Endothelial cell of umbilical vein (primary cell): ENCODE results near the gene DYRK1A.

Source experiments
- EZH2 ChIP-seq: IDR thresholded peaks from 2 replicates; pipeline ENCODE4 v1.6.1; 2012; ENCODE audit warnings: borderline replicate concordance, low read depth, mild to moderate bottlenecking, moderate library complexity, low read length, inconsistent platforms; ENCODE audit not compliant: severe bottlenecking
- FOS ChIP-seq: IDR thresholded peaks from 2 replicates; pipeline ENCODE4 v1.6.1; 2011; ENCODE audit warnings: mild to moderate bottlenecking, low read length, moderate library complexity, borderline replicate concordance; ENCODE audit not compliant: insufficient read depth
- MYC ChIP-seq: IDR thresholded peaks from one replicate; pipeline ENCODE4 v1.6.1; 2011; ENCODE audit warnings: mild to moderate bottlenecking, low read depth, low read length
- POLR2A ChIP-seq: IDR thresholded peaks from 2 replicates; pipeline ENCODE4 v1.6.1; 2012; ENCODE audit warnings: low read depth, mild to moderate bottlenecking, control low read depth, low read length
- POLR2AphosphoS5 ChIP-seq: IDR thresholded peaks from 2 replicates; pipeline ENCODE4 v1.6.1; 2012; ENCODE audit warnings: low read depth, mild to moderate bottlenecking, control low read depth, low read length, moderate library complexity; ENCODE audit not compliant: insufficient read depth
- TF ChIP-seq, protein P1 (sequence below), 2 donors: IDR thresholded peaks; 1 replicate in 1 of 2; 2 replicates in 1 of 2; pipeline ENCODE4 v1.5.1; 2011; ENCODE audit warnings: low read length in 2 of 2, mild to moderate bottlenecking in 2 of 2, moderate library complexity in 2 of 2, control low read depth in 1 of 2, inconsistent platforms in 1 of 2, low read depth in 1 of 2; ENCODE audit not compliant: insufficient read depth in 1 of 2; ENCODE audit errors: extremely low read depth in 1 of 2
- TF ChIP-seq, protein P2 (sequence below): IDR thresholded peaks from 2 replicates; pipeline ENCODE4 v1.6.1; 2011; ENCODE audit not compliant: insufficient read depth, insufficient read length

DNA sequence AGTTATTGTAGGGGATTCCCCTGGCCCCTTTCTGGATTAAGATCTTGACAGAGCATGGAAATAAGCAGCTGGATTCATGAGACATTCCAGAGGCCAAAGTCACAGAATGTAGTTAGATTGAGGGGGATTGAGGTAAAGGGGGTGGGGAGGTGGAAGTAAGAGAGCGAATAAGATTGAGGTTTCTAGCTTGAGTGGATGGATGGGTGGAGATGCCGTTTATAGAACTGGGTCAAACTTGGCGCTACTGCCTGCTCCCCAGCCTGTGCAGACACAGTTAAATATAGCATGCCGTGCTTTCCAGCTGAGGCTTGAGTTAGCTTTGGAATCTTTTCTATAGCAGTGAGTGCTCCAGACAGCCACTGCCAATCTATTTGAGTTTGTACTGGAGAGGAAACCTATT, 85.7 kb downstream of the DYRK1A start:
- no peak for TF ChIP-seq POLR2A
- TF ChIP-seq, protein P1, sequence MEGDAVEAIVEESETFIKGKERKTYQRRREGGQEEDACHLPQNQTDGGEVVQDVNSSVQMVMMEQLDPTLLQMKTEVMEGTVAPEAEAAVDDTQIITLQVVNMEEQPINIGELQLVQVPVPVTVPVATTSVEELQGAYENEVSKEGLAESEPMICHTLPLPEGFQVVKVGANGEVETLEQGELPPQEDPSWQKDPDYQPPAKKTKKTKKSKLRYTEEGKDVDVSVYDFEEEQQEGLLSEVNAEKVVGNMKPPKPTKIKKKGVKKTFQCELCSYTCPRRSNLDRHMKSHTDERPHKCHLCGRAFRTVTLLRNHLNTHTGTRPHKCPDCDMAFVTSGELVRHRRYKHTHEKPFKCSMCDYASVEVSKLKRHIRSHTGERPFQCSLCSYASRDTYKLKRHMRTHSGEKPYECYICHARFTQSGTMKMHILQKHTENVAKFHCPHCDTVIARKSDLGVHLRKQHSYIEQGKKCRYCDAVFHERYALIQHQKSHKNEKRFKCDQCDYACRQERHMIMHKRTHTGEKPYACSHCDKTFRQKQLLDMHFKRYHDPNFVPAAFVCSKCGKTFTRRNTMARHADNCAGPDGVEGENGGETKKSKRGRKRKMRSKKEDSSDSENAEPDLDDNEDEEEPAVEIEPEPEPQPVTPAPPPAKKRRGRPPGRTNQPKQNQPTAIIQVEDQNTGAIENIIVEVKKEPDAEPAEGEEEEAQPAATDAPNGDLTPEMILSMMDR (IDR thresholded peaks at IDR 0.05; ENCODE audit: extremely low read depth in 1 of 2, insufficient read depth in 1 of 2, low read depth in 1 of 2, low read length in 2 of 2), result no peak
- TF ChIP-seq, protein P2, sequence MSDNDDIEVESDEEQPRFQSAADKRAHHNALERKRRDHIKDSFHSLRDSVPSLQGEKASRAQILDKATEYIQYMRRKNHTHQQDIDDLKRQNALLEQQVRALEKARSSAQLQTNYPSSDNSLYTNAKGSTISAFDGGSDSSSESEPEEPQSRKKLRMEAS, result no peak
- TF ChIP-seq MYC, result no peak
- no peak for TF ChIP-seq FOS
- TF ChIP-seq EZH2, result no peak
- TF ChIP-seq POLR2AphosphoS5, result no peak
